ENCODE measurements around the gene KLK7. TPM values are rescaled to one million over a fixed set of nuclear protein-coding genes. Genes with fewer than 3 reads are reported as not detected.

KLK7 gene
- polyA plus RNA-seq, 1 of the 3 experiments (the other 2 are of a cell fraction), result not detected

- WGBS (ENCODE audit: low lambda C conversion rate), result 13% methylated on average over 12 of the region's 12 CpGs
- Histone ChIP-seq H3K4me2 (no peak overlapping the region), H3K9me2 (no peaks in the 10 kb centered on the region), H3K4me3 (ENCODE audit: low read depth in 2 of 2, low read length in 1 of 2) (no peak overlapping the region), H3K27me3 (ENCODE audit: insufficient read depth) (peaks cover 66% of the 10 kb centered on the region), H3F3A (replicated peaks; ENCODE audit: insufficient read depth) (no peaks in the 10 kb centered on the region), H3K4me1 (ENCODE audit: control insufficient read depth in 1 of 2, insufficient read depth in 2 of 2, low read depth in 1 of 2, low read length in 1 of 2) (no peaks in the 10 kb centered on the region), H4K20me1 (ENCODE audit: insufficient read depth) (no peaks in the 10 kb centered on the region), H3K27ac (ENCODE audit: low read depth in 2 of 2, low read length in 1 of 2) (no peak overlapping the region), H3K79me2 (ENCODE audit: insufficient read depth) (no peaks in the 10 kb centered on the region), H3K9me3 (no peaks in the 10 kb centered on the region), H2AFZ (ENCODE audit: low read depth) (no peak overlapping the region), H3K9ac (no peak overlapping the region), H3K36me3 (replicated peaks in 1 of 2; ENCODE audit: control insufficient read depth in 1 of 2, insufficient read depth in 2 of 2, low read length in 1 of 2) (no peaks in the 10 kb centered on the region)
- CTCF ChIA-PET, result interaction anchor here (1.8 kb wide), 1 partner anchor 9 kb away, joined by 6 read pairs; no protein-coding TSS in a partner anchor
- no peak for DNase-seq
- POLR2A ChIA-PET, result no interaction called here
- TF ChIP-seq MEF2A (IDR thresholded peaks at IDR 0.05; ENCODE audit: borderline replicate concordance, low read depth), result no peak
- no peak for TF ChIP-seq CTCF (IDR thresholded peaks at IDR 0.05)
- TF ChIP-seq NRF1 (IDR thresholded peaks at IDR 0.05; ENCODE audit: low read depth, low read length), result no peak
- TF ChIP-seq TAF1 (IDR thresholded peaks at IDR 0.05; ENCODE audit: borderline replicate concordance, low read depth, low read length), result no peak
- TF ChIP-seq TCF12 (IDR thresholded peaks at IDR 0.05), result no peak
- no peak for TF ChIP-seq EZH2phosphoT487 (IDR thresholded peaks at IDR 0.05; ENCODE audit: borderline replicate concordance, low read depth)
- TF ChIP-seq, protein P1, sequence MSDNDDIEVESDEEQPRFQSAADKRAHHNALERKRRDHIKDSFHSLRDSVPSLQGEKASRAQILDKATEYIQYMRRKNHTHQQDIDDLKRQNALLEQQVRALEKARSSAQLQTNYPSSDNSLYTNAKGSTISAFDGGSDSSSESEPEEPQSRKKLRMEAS (IDR thresholded peaks at IDR 0.05; ENCODE audit: low read depth), result no peak
- TF ChIP-seq POLR2AphosphoS5 (IDR thresholded peaks at IDR 0.05; ENCODE audit: low read depth, low read length), result no peak
- TF ChIP-seq CHD2 (IDR thresholded peaks at IDR 0.05; ENCODE audit: low read length, partially characterized antibody), result no peak
Observed at GRCh38 chr19:51012661-51013190, 29.0 kb upstream of the KLK7 start.

DNA sequence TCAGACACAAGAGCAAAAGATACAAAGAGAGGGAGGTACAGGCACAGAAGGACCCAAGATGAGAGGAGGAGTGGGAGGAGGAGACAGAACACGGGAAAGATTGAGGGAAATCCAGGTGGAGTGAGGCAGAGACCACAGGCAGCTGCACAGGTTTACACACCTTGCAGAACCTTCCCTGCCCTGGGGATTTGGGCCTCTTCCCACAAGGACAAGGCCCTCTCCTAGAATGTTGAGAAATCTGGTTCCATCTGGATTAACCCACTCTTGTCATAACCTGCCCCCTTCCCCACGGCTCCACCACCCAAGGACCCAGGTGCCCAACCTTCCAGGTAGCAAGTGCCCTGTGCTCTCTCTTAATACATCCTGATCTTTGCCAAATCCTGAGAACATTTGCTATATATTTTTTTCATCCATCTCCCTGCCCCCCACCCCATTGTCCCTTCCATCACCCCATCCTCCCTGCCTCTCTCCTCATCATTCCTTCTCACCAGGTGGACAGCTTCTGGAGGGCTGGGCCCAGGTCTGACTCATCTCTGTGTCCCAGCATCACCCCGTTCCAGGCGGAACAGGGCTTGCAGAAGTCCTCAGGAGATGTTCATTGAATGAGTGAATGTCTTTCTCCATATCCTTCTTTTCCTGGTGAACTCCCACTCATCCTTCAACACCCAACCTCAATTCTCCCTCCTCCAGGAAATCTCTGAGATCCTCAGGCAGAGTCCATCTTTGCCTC lies 26.5 kb upstream of the KLK7 start:
- 1% methylated on average over 4 of the region's 4 CpGs for WGBS (ENCODE audit: low lambda C conversion rate)
- no peak overlapping the region for H3K9ac ChIP-seq

More for the DNA sequence above, 26.5 kb upstream of the KLK7 start:
- ChIA-PET POLR2A (no interaction called here), CTCF (interaction anchor here (1.9 kb wide), 1 partner anchor 11 kb away, joined by 7 read pairs; no protein-coding TSS in a partner anchor)
- Histone ChIP-seq H3K4me2 (no peak overlapping the region), H4K20me1 (ENCODE audit: insufficient read depth) (no peaks in the 10 kb centered on the region), H3K79me2 (ENCODE audit: insufficient read depth) (no peaks in the 10 kb centered on the region), H3K4me1 (ENCODE audit: control insufficient read depth in 1 of 2, insufficient read depth in 2 of 2, low read depth in 1 of 2, low read length in 1 of 2) (no peaks in the 10 kb centered on the region), H3F3A (replicated peaks; ENCODE audit: insufficient read depth) (no peaks in the 10 kb centered on the region), H3K9me3 (no peaks in the 10 kb centered on the region), H3K9me2 (no peaks in the 10 kb centered on the region), H2AFZ (ENCODE audit: low read depth) (no peak overlapping the region), H3K27ac (ENCODE audit: low read depth in 2 of 2, low read length in 1 of 2) (no peak overlapping the region), H3K36me3 (replicated peaks in 1 of 2; ENCODE audit: control insufficient read depth in 1 of 2, insufficient read depth in 2 of 2, low read length in 1 of 2) (no peaks in the 10 kb centered on the region), H3K27me3 (ENCODE audit: insufficient read depth) (peaks cover 62% of the 10 kb centered on the region; the same call in 1 of the 2 replicates), H3K4me3 (ENCODE audit: low read depth in 2 of 2, low read length in 1 of 2) (no peak overlapping the region)
- TF ChIP-seq EZH2phosphoT487 (IDR thresholded peaks at IDR 0.05; ENCODE audit: borderline replicate concordance, low read depth), result no peak
- no peak for TF ChIP-seq GABPA (IDR thresholded peaks at IDR 0.05; ENCODE audit: low read depth)
- TF ChIP-seq GATA2 (CRISPR knock-in tag; IDR thresholded peaks at IDR 0.05), result no peak
- no peak for TF ChIP-seq MEF2A (IDR thresholded peaks at IDR 0.05; ENCODE audit: borderline replicate concordance, low read depth)
- TF ChIP-seq RFX5 (IDR thresholded peaks at IDR 0.05; ENCODE audit: low read length), result no peak
- no peak for TF ChIP-seq NRF1 (IDR thresholded peaks at IDR 0.05; ENCODE audit: low read depth, low read length)
- no peak for TF ChIP-seq TAF1 (IDR thresholded peaks at IDR 0.05; ENCODE audit: borderline replicate concordance, low read depth, low read length)
- TF ChIP-seq ELF1 (IDR thresholded peaks at IDR 0.05), result no peak
- DNase-seq, result no peak

Data from SK-N-SH (cell line).